Heart right ventricle (tissue), 16 donors: ENCODE results near the gene GPSM1. TPM values are rescaled to one million over a fixed set of nuclear protein-coding genes. Genes with fewer than 3 reads are reported as not detected.
A peak's percentile ranks its signal among the peaks of the same experiment; 100 is the strongest.

Source experiments
- ATAC-seq, 8 donors: fragments of 200-7000 bp; cut with Tn5 transposase; one replicate each; pipeline ENCODE4 v1.9.1; 2020; ENCODE audit warnings: mild to moderate bottlenecking in 8 of 8, moderate library complexity in 8 of 8, moderate number of reproducible peaks in 1 of 8
- DNase-seq, 2 donors: peaks; one replicate each; pipeline ENCODE4 v3.0.0-alpha.2; 2020
- H3K27ac ChIP-seq, 10 donors: fragments of 200-600 bp; sonication (generic) in 2 of 10; one replicate each; pipeline versions ENCODE4 v1.5.0 to v1.8.0; 2020 to 2022; ENCODE audit warnings: mild to moderate bottlenecking in 3 of 10
- H3K27me3 ChIP-seq, 7 donors: fragments of 200-600 bp; one replicate each; pipeline ENCODE4 v1.8.0; 2021 to 2022; ENCODE audit warnings: mild to moderate bottlenecking in 2 of 7
- H3K36me3 ChIP-seq, 9 donors: fragments of 200-600 bp; sonication (generic) in 1 of 9; one replicate each; pipeline versions ENCODE4 v1.5.0 to v1.8.0; 2020 to 2022; ENCODE audit warnings: mild to moderate bottlenecking in 2 of 9
- H3K4me1 ChIP-seq, 9 donors: fragments of 200-600 bp; sonication (generic) in 1 of 9; one replicate each; pipeline versions ENCODE4 v1.5.0 to v1.8.0; 2020 to 2022; ENCODE audit warnings: mild to moderate bottlenecking in 4 of 9
- H3K4me3 ChIP-seq, 10 donors: fragments of 200-600 bp; sonication (generic) in 2 of 10; one replicate each; pipeline versions ENCODE4 v1.5.0 to v1.8.0; 2020 to 2022; ENCODE audit warnings: mild to moderate bottlenecking in 7 of 10, moderate library complexity in 2 of 10
- H3K9me3 ChIP-seq, 11 donors: fragments of 200-600 bp in 10 of 11; sonication (generic) in 2 of 11; one replicate each; pipeline versions ENCODE4 v1.5.0 to v1.8.0; 2013 to 2022; ENCODE audit warnings: mild to moderate bottlenecking in 2 of 11, control low read depth in 1 of 11, moderate library complexity in 1 of 11
- WGBS, 2 donors: extraction: QIAGEN DNeasy Blood & Tissue Kit; methylation state at CpG; one replicate each; pipeline ENCODE4 v1.1.7; 2013; ENCODE audit warnings: inconsistent platforms in 1 of 2; 5-methylcytosine and 5-hydroxymethylcytosine counted together
- intact Hi-C, 10 donors: fragments of 100-400 bp; cut with DNase I; formaldehyde crosslinking; loops; one replicate each; pipeline versions ENCODE4 v1.11.1 to v1.14.2; 2022
- polyA plus RNA-seq, 2 donors: library from polyadenylated mRNA; stranded (reverse); fragments of 200-250 nt; gene quantifications; one replicate each; pipeline ENCODE4 v1.2.3, GENCODE V29; 2013
- total RNA-seq, 10 donors: library from RNA; stranded (reverse); fragmentation: NEBNext Ultra II Directional in 3 of 10; extraction: Animal tissue kit (Norgen Biotek cat#: 25700) in 3 of 10; gene quantifications; one replicate each; pipeline versions ENCODE4 v1.2.1 to v1.2.4, GENCODE V29; 2021 to 2023
- TF ChIP-seq, protein P1 (sequence below), 9 donors: fragments of 200-600 bp; sonication (generic) in 2 of 9; IDR thresholded peaks; one replicate each; pipeline versions ENCODE4 v1.5.0 to v1.8.0; 2021 to 2022; ENCODE audit warnings: antibody characterized with exemption in 9 of 9, mild to moderate bottlenecking in 5 of 9, moderate library complexity in 1 of 9
- donor health status: Arrhythmogenic right ventricular cardiomyopathy.
- donor health status: ischemic (EF 13 %, LVEDD 7.1; RV severe dilation, severe dysfunction).
- donor health status: healthy with polysubstance abuse.
- donor health status: DM: no; HTN: yes; CAD: no.
- donor health status: DM: no; HTN: no; CAD: no.
- donor health status: ischemic (EF 25% LVEDD 6.9; RV normal size, moderate dysfunction).
- donor health status: ischemic (EF 25% LVEDD 5.7; RV mildly dilated, moderate dysfunction).
- donor health status: healthy.
- donor health status: DM: yes; HTN: yes; CAD: no.
- donor health status: Ischemic cardiomyopathy.
- donor health status: ischemic (EF 35%, LVEDD 5.7; RV mildly dilated, moderate dysfunction).
- donor health status: nonischemic (EF 11% LVEDD 7.7; RV severe dilation, severe dysfunction).
- donor health status: DM: yes; HTN: yes; CAD: no.
- donor health status: PGD.
- donor health status: ischemic (EF 29% LVEDD 5.4; RV normal size, mild dysfunction).
- donor health status: nonischemic (EF 23%, LVEDD 6.1; RV moderate dilation, normal function).

The GPSM1 gene
- total and polyA plus RNA-seq, 12 donors: 19.4 to 87.8 (median 25.8) TPM

DNA sequence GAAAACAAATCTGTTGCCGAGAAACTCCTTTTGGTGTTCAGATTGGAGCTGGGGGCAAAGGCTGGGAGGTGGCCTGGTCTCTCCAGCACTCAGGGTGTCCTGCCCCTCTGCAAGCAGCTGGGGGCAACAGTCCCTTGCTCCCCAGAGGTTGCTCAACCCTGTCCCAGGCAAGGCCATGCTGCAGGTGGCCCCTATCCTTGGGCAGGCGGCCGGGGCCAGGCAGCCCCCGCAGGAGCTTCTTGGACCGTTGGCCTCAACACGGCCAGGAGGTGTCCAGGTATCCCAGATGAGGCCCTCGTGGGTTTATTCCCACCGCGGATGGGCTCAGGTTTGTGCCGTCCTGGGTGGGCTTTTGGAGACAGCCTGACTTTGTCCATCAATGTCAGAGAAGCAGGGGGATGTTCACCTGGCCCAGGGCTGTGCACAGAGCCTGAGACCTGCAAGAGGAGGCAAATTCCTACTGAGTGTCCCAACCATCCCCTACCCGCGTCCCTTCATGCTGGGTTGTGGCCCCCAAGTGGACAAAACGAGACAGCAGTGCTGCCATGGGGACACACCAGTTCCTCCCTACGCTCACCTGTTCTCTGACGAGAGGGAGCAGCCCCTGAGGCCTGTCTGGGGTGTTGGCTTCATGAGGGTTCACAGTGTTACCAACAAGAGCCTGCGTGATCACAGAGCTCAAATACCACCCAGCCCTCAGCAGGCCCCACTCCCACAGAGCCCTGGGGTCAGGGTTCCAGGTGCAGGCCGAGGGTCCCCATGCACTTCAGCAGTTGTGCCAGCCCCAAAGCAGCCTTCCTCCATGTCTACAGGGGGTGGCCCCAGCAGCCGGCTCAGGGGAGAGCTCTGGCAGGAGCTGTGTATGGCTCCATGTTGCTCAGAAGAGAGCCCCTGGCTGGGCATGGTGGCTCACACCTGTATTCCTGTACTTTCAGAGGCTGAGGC is 14.0 kb upstream of the GPSM1 start:
- intact Hi-C loops: loop anchor here in 5 of 10 donors (2.0 to 10.0 kb wide), 3 partner anchors 87 to 91 kb away; partner anchors contain the start of gene SNAPC4 (in 5 of the 5)
- TF ChIP-seq, protein P1, sequence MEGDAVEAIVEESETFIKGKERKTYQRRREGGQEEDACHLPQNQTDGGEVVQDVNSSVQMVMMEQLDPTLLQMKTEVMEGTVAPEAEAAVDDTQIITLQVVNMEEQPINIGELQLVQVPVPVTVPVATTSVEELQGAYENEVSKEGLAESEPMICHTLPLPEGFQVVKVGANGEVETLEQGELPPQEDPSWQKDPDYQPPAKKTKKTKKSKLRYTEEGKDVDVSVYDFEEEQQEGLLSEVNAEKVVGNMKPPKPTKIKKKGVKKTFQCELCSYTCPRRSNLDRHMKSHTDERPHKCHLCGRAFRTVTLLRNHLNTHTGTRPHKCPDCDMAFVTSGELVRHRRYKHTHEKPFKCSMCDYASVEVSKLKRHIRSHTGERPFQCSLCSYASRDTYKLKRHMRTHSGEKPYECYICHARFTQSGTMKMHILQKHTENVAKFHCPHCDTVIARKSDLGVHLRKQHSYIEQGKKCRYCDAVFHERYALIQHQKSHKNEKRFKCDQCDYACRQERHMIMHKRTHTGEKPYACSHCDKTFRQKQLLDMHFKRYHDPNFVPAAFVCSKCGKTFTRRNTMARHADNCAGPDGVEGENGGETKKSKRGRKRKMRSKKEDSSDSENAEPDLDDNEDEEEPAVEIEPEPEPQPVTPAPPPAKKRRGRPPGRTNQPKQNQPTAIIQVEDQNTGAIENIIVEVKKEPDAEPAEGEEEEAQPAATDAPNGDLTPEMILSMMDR (IDR thresholded peaks at IDR 0.05): no peak
- ATAC-seq (no peak), DNase-seq (peak in 1 of 2 donors; percentile 6)
- H3K27me3 ChIP-seq: peaks cover 0 to 34% (median 25%) of the 10 kb centered on the region in 7 donors
- H3K9me3 ChIP-seq: peaks cover 0 to 18% (median 4%) of the 10 kb centered on the region in 11 donors
- H3K4me1 ChIP-seq: no peaks in the 10 kb centered on the region
- H3K27ac ChIP-seq: no peak overlapping the region
- no peak overlapping the region for H3K4me3 ChIP-seq
- WGBS, 2 donors: 83 to 85% methylated on average over 18 of the region's 18 CpGs
- no peaks in the 10 kb centered on the region for H3K36me3 ChIP-seq

DNA sequence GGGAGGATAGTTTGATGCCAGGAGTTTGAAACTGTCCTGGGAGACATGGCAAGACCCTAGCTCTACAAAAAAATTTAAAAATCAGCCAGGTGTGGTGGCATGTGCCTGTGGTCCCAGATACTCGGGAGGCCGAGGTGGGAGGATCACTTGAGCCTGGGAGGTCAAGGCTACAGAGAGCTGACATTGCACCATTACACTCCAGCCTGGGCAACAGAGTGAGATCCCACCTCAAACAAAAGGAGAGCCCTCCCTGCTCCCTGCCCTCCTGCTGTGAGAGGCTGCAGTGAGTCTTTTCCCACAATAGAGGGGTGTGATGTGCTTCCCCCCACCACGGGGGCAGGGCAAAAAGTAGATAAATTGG is 13.3 kb upstream of the GPSM1 start:
- Histone ChIP-seq H3K4me3 (no peak overlapping the region), H3K27ac (no peak overlapping the region), H3K4me1 (no peaks in the 10 kb centered on the region), H3K36me3 (no peaks in the 10 kb centered on the region), H3K27me3 (peaks cover 0 to 29% (median 21%) of the 10 kb centered on the region in 7 donors), H3K9me3 (peaks cover 0 to 18% (median 4%) of the 10 kb centered on the region in 11 donors)
- intact Hi-C loops: loop anchor here in 3 of 10 donors (5.0 to 10.0 kb wide), 2 partner anchors 88 to 91 kb away; partner anchors contain the start of gene SNAPC4 (in 3 of the 3)
- ATAC-seq: no peak
- no peak for DNase-seq
- TF ChIP-seq, protein P1 (IDR thresholded peaks at IDR 0.05): no peak
- WGBS, 2 donors: 84 to 89% methylated on average over 3 of the region's 3 CpGs

DNA sequence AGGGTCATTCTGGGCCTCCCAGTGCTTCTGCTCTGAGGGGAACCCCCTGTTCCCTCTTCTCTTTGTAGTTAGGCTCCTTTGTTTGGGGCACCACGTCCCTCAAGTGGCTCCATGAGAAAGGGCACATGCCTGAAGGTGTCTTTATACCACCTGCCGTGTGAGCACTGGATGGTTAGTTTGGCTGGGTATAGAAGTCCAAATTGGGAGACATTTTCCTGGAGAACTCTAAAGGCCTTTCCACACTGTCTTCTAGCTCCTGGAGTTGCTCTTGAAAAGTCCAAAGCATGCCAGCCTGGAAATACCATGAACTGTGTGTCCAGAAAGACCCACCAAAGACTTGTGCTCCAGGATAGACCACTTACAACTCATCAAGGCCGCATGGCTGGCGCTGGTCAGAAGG is 12.4 kb upstream of the GPSM1 start:
- intact Hi-C loops: loop anchor here in 3 of 10 donors (5.0 to 10.0 kb wide), 2 partner anchors 87 to 90 kb away; partner anchors contain the start of gene SNAPC4 (in 3 of the 3)

DNA sequence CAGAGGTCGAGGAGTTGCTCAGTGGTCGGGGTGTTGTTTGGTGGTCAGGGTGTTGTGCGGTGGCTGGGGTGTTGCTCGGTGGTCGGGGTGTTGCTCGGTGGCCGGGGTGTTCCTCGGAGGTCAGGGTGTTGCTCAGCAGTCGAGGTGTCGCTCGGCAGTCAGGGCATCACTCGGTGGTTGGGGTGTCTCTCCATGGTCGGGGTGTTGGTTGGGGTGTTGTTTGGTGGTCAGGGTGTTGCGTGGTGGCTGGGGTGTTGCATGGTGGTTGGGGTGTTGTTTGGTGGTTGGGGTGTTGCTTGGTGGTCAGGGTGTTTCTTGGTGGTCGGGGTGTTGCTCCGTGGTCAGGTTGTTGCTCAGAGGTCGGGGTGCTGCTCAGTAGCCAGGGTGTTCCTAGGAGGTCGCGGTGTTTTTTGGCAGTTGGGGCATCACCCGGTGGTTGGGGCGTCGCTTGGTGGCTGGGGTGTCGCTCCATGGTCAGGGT is 11.0 kb upstream of the GPSM1 start:
- no peak overlapping the region for H3K4me3 ChIP-seq
- TF ChIP-seq, protein P1 (IDR thresholded peaks at IDR 0.05): no peak
- WGBS, 2 donors: 94 to 97% methylated on average over 23 of the region's 23 CpGs
- intact Hi-C loops: loop anchor here in 1 of 10 donors (10.0 kb wide), 1 partner anchor 88 kb away; the partner anchor contains the start of gene SNAPC4
- ATAC-seq: no peak
- no peak overlapping the region for H3K27ac ChIP-seq
- H3K27me3 ChIP-seq: peaks cover 0 to 8% (median 5%) of the 10 kb centered on the region in 7 donors
- no peaks in the 10 kb centered on the region for H3K4me1 ChIP-seq
- DNase-seq: peak in 1 of 2 donors; percentile 8
- H3K36me3 ChIP-seq: no peaks in the 10 kb centered on the region
- peaks cover 0 to 23% (median 4%) of the 10 kb centered on the region in 11 donors for H3K9me3 ChIP-seq

More for the DNA sequence above, 12.4 kb upstream of the GPSM1 start:
- TF ChIP-seq, protein P1 (IDR thresholded peaks at IDR 0.05): no peak
- Histone ChIP-seq H3K4me3 (no peak overlapping the region), H3K27ac (no peak overlapping the region), H3K27me3 (peaks cover 0 to 21% (median 18%) of the 10 kb centered on the region in 7 donors), H3K36me3 (no peaks in the 10 kb centered on the region), H3K9me3 (peaks cover 0 to 18% (median 4%) of the 10 kb centered on the region in 11 donors), H3K4me1 (no peaks in the 10 kb centered on the region)
- ATAC-seq: no peak
- DNase-seq: no peak
- WGBS, 2 donors: 85 to 86% methylated on average over 4 of the region's 4 CpGs
